NCI-H1417 (cell line): Measurements from ENCODE around the gene PPP4R4.

Experiments used
- DNase-seq, 3 experiments: peaks; one replicate each; lab custom pipeline; 2025; lab: John Stamatoyannopoulos, UW

Gene PPP4R4

DNA sequence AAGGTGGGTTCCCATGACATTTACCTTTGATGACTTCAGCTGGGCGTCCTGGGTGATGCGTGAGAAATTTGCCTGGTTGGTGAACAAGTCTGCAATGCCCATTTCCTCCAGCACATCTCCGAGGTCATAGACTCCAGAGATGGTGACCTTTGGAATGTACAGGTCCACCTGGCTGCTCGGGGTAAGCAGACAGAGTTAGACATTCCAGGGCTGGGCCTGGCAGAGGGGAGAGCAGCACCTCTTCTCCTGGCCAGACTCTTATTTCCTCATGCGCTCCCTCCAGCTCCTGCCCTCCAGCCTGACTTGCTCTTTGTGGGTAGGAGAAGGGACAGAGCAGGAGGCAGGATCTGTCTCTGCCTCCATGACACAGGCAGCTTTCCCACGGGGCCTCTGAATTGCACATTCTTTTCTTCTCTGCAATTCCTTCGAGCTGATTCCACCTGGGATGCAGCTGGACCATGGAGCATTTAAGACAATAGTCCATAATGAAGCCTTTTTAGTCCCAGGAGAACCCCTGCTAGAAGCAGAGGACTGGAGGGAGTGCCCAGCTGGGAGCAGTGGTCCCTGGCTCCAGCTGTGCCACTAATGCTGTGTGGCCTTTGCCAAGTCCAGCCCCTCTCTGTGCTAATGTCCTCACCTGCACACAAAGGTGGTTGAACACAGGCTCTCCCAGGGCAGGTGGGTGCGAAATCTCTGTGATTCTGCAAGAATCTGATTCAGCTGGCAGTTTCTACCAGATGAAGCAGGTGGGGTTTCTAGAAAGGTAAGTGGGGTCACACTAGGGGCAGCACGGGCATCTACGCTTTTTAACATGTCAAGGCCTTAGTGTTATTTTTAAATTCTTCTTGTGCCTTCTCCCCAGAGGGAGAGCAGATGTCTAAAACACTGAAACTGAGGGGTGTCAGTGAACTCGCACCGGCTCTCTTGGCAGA lies 132.2 kb downstream of the PPP4R4 start:
- no peak for DNase-seq

DNA sequence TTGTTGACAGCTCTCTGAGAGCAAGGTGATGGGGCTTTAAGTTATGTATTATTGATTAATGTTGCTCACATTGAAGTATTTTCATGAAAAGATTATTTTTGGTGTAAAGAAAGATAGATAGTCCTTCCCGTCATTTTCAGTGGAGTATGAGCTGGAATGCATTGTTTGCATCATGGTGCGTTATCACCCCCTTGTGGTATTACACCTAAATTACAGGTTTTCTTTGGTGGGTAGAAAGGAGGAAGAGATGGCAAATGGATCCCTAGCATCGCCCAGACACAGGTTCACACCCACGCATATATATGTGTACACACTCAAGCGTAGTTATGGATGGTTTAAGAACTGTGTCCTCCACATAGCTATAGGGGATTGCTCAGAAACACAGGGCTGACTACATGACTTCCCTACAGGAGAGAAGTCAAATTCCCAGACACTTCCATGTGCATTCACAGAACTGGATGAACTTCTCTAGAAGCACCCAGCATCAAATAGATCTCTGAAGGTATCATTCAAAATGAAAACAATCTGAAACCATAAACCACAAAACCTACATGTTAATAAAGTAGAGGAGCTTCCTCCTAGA lies 133.4 kb downstream of the PPP4R4 start:
- peak in 1 of 3 experiments; percentile 8 for DNase-seq

DNA sequence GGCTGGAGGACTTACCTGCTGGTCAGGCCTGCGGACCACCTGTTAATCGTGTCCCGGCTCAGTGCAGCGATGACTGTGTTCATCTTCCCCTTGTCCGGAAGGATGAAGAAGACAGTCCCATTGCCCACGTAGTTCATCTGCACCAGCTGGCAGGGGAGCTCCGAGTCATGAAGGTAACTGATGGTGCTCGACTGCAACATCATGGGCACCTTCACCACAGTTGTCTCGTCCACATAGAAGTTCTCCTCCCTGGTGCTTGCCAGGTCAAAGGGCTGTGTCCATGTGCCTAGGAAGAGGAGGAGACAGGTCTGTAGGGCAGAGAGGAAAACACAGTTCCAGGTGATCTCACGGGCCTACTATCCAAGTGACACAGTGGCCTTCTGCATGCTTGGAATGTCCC lies 135.6 kb downstream of the PPP4R4 start:
- no peak for DNase-seq

DNA sequence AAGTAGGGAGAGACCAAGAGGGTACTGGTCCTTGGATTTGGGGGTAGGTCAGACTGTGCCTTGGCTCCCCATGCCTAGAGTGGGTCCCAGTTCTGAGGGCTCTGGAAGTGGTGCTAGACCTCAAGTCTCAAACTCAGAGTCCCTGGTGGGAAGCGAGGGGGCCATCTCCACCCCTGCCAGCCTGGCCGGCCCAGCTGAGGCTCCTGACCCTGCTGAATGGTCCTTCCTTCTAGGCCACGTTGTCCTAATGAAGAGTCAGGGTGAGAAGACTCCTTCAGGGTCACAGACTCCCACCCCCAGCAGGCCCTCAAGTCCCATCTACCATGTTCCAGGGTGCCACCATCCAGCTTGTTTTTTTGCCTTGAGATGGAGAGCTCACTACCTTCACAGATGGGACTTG lies 136.1 kb downstream of the PPP4R4 start:
- DNase-seq, result no peak

DNA sequence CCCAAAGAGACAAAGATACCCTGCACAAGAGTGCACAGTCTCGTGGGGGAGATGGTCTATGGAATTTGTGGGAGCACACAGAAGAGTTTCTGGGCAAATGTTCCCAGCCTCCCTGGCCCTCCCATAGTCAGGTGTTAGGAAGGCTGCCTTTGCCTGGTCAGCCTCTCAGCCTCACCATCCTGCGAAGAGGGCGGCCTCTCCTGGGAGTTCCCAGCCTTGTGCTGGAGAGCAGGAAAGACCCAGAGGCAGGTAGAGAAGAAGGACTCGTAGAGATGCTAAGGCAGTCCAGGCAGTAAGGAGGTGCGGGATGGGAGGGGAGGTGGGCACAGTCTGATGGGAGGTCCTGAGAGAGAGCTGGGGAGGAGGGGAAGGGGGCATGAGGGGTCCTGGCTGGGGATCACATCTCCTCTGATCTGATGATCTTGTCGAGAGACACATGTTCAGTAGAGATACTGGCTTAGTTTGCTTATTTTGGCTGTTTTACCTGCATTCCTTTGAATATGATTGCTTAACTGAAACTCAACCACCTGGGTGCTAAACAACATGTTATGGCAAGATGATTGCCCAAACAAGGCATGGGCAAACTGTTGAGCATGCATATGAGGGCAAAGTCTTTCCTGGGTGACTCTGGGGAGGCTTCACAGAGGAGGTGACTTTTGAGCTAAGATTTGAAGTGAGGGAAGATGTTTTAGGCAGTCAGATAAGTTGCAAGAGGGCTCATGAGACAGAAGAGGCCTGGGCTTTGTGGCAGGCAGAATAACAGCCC lies 138.5 kb downstream of the PPP4R4 start:
- no peak for DNase-seq

DNA sequence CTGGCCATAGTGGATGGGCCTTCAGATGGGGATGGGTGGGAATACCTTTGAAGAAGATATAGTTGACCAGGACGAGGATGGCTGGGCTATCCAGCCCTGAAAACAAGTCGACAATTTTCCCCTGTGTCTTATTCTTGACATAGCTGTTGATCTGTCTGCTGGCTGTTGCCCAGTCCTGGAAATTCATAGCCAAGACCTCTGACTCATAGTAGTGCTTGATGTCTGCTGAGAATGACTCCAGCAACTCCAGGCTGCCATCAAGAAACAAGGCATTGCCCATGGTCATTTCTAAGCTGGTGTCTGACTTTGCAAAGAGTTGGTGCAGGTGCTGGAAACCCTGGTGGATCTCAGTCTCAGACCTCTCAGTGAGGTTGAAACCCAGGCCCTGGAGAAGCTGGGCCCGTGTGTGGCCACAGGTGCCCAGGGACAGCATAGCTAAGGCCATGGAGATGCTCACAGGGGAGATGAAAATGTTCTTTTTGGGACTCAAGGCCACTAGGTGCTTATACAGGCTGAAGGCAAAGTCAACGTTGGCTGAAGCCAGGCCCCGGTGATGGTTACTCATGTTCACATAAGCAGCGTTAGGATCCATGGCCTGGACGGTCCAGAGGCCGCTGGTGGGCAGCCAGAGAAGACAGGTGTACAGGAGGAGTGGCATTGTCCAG lies 140.0 kb downstream of the PPP4R4 start:
- DNase-seq, result no peak

DNA sequence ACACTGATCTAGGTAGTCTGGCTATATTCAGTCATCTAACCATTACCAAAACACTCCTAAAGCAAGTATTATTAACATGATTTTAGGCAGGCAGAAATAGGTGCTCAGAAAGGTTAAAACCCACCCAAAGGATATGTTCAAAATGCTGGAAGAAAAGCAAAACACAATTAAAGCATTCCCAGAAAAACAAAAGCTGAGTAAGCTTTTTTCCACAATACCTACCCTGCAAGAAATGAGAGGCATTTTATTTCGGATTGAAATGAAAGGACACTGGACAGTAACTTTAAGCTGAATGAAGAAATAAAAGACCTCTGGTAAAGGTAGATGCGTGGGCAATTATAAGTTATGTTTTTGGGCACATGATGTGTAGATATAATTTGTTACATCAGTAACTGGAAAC lies 140.8 kb downstream of the PPP4R4 start:
- no peak for DNase-seq

DNA sequence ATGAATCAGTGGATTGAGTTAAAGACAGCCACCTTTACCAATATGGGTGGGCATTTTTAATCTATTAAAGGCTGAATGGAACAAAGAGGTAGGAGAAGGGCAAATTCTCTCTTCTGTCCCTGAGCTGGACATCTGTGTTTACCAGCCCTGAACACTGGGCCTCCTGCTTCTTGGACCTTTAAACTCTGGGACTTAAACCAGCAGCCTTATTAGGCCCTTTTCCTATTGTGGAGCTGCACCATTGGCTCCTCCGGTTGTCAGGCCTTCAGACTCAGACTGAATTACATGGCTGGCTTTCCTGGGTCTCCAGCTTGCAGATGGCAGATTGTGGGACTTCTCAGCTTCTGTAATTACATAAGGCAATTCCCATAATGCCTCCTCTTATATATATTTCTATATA lies 142.6 kb downstream of the PPP4R4 start:
- no peak for DNase-seq

DNA sequence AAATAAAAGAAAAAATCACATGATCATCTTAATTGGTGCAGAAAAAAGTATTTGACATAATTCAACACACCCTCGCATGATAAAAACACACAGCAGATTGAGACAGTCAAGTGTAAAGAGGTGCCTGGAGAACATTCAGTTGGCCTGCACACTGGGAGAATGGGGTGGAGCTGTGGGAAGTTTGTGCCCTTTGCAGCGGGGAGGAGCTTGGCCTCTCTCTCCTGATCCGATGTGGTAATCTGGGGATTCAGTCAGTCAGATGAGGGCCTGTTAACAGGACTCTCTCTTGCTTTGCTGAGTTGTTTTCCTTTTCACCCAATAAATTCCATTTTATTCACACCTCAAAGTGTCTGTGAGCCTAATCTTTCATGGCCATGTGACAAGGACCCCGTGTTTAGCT lies 143.1 kb downstream of the PPP4R4 start:
- no peak for DNase-seq

DNA sequence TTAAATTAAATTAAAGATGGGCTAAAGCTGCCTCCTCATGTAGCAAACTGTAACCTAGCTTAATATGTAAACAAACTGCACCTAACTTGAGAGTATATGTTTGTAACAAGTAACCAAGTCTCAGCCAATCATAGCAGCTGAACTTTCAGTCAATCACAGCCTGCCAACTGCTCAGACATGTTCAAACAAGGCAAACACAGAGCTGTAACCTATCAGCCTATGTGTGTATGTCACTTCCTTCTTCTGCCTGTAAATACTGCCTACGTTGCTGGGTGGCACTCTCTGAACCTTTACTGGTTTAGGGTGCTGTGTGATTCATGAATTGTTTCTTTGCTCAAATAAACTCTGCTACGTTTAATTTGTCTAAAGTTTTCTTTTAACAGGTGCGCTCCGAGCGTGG lies 146.1 kb downstream of the PPP4R4 start:
- DNase-seq, result peak in 1 of 3 experiments; percentile 17

DNA sequence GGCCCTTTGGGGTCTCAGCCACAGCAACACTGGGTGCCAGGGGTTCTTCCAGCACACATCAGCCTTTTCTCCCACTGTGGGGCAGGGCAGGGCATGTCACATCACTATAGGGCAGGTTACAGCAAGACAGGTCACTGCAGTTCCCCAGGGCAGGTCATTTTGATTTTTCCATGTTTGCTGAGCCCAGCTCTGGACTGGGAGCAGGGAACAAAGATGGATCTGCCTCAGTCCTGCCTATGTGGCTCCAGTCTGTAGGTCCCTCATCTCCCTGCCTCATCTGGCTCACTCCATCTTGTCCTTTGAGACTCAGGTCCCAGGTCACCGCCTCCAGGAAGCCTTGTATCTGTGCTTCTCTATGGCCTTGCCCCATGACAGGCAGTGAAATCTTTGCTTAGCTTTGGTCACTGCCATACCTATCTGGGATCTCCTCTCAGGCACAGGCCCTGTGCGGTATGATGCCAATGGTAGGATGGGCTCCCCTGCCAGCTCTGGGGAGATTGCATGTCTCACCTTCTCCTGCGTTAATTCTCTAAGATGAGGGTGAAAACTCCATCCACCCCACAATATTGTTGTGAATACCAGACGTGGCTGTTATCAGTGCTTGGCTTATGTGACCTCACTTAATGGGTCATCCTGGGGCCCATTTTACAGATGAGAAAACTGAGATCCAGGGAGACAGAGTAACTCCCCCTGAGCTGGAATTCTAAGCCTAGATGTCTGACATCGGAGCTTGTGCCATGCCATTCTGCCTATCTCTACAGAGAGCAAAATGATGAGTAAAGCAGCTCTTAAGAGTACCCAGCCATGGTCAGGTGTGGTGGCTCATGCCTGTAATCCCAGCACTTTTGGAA lies 147.5 kb downstream of the PPP4R4 start:
- DNase-seq, result no peak

DNA sequence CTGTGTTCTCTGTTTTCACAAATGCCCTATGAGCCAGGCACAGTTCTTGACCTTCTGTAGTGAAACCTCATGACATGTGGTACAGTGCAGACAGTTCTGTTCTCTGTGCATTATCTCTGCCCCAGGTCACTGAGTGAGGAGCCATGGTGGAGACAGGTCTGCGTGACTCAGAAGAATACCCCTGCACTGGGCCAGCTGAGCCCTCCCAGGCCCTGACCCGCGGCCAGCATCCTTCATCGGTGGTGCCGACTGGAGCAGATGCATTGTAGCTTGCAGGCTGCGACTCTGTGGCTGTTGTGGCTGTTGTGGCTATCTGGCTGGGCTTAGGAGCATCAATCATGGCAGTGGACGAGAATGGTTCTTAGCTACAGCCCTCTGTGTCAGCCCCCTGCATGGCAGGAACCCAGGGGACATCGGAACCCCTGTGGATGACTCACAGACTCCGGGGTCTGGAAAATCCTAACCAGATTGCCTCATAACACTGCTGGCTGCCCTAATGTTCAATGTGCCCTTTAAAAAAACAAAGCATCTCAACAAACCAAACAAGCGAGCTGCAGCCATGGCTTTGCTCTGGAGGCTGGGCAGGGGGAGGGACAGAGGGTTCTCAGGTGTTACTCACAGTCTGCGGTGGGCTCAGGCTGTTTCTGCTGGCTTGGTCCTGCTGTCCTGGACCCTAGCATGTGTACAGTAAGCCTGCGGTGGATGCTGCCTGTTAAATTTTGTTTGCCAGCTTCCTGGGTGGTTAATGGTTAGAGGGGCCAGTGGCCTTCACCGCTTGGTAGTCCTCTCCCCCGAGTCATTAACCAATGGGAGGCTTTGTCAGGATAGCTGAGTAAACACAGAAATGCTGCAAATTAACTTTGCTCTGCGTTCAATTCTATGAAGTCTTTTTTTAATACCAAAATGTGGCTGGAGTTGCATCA lies 148.8 kb downstream of the PPP4R4 start, which contains the start of gene SERPINA6:
Gene SERPINA6, minus strand, starts transcription at position 689 of the 923 bp plus-strand sequence. CDS start 8,688 bp downstream, outside the sequence.
- peak in 2 of 3 experiments; percentile 36 to 63 for DNase-seq

DNA sequence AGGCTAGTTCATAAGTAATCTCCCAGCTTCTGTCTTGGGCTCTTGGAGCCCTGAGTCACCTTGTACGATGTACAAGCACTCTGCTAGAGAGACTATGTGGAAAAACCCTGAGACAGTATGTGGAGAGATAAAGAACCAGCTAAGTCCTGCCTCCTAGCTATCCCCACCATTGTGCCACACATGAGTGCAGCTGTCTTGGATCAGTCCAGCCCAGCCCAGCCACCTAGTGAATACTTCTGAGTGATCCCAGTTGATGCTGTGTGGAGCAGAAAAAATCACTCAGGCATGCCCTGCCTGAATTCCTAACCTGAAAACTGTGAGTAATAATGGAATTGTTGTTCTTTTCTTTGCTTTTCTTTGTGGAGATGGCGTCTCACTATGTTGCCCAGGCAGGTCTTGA lies 154.1 kb downstream of the PPP4R4 start:
- no peak for DNase-seq
